ENCODE results near the gene CORO7. TPM values are rescaled to one million over a fixed set of nuclear protein-coding genes. Genes with fewer than 3 reads are reported as not detected.

CORO7 gene
- total and polyA plus RNA-seq, 10 donors, result 29.7 to 177 (median 117) TPM

DNA sequence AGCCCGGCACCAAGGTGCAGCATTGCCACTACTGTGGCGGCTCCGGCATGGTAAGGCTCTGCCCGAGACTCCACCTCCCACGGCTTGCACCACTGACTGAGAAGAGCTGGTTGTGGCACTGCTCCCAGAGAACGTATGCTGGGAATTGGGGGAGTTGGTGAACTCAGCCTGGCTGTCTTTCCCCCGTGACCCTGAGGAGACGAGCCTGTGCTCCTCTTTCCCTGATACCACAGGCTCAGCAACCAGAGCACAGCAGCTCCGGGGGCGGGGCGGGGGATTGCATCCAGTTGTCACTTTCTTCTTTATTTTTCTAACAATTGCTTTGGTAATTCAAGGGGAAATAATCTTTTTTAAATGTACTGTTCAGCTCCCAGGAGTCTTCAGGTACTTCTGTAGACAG, 26.0 kb upstream of the CORO7 start:
- Histone ChIP-seq H3K4me3 (no peak overlapping the region), H3K27me3 (replicated peaks in 1 of 7) (no peaks in the 10 kb centered on the region), H3K9me3 (no peaks in the 10 kb centered on the region), H3K36me3 (peaks cover 3 to 100% (median 98%) of the 10 kb centered on the region in 6 donors), H3K27ac (no peak overlapping the region), H3K4me1 (no peaks in the 10 kb centered on the region)
- WGBS, 5 donors, result 91 to 96% (median 94%) methylated on average over 11 of the region's 11 CpGs
- TF ChIP-seq POLR2A (IDR thresholded peaks at IDR 0.05) (no peak), POLR2AphosphoS5 (IDR thresholded peaks at IDR 0.05) (no peak)
- TF ChIP-seq, protein P1, sequence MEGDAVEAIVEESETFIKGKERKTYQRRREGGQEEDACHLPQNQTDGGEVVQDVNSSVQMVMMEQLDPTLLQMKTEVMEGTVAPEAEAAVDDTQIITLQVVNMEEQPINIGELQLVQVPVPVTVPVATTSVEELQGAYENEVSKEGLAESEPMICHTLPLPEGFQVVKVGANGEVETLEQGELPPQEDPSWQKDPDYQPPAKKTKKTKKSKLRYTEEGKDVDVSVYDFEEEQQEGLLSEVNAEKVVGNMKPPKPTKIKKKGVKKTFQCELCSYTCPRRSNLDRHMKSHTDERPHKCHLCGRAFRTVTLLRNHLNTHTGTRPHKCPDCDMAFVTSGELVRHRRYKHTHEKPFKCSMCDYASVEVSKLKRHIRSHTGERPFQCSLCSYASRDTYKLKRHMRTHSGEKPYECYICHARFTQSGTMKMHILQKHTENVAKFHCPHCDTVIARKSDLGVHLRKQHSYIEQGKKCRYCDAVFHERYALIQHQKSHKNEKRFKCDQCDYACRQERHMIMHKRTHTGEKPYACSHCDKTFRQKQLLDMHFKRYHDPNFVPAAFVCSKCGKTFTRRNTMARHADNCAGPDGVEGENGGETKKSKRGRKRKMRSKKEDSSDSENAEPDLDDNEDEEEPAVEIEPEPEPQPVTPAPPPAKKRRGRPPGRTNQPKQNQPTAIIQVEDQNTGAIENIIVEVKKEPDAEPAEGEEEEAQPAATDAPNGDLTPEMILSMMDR (IDR thresholded peaks at IDR 0.05 in 8 of 11, conservative IDR thresholded peaks at IDR 0.05 in 3 of 11), result no peak
- no peak for DNase-seq
- intact Hi-C loops (cut with DNase I; ENCODE audit: low total_unique reads), result no loop called here

DNA sequence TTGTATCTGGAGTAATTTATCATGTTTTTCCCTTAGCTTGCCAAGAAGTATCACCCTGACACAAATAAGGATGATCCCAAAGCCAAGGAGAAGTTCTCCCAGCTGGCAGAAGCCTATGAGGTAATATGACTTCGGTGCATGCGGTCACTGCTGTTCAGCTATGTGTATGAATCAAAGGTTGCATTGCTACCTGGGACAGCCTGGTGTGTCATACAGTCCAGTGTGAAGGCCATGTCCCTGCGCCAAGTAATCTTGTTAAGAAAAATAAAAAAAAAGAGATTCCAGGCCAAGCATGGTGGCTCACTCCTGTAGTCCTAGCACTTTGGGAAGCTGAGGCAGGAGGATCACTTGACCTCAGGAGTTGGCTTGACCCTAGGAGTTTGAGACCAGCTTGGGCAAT, 21.0 kb upstream of the CORO7 start:
- intact Hi-C loops (cut with DNase I; ENCODE audit: low total_unique reads), result no loop called here
- Histone ChIP-seq H3K9me3 (no peaks in the 10 kb centered on the region), H3K27ac (no peak overlapping the region), H3K4me1 (no peaks in the 10 kb centered on the region), H3K27me3 (replicated peaks in 1 of 7) (no peaks in the 10 kb centered on the region), H3K36me3 (peaks cover 3 to 100% (median 82%) of the 10 kb centered on the region in 6 donors), H3K4me3 (no peak overlapping the region)
- WGBS, 5 donors, result 95 to 100% (median 98%) methylated on average over 3 of the region's 3 CpGs
- DNase-seq, result no peak
- no peak for TF ChIP-seq POLR2A (IDR thresholded peaks at IDR 0.05)
- TF ChIP-seq, protein P1 (IDR thresholded peaks at IDR 0.05 in 8 of 11, conservative IDR thresholded peaks at IDR 0.05 in 3 of 11), result no peak
- TF ChIP-seq POLR2AphosphoS5 (IDR thresholded peaks at IDR 0.05), result no peak

DNA sequence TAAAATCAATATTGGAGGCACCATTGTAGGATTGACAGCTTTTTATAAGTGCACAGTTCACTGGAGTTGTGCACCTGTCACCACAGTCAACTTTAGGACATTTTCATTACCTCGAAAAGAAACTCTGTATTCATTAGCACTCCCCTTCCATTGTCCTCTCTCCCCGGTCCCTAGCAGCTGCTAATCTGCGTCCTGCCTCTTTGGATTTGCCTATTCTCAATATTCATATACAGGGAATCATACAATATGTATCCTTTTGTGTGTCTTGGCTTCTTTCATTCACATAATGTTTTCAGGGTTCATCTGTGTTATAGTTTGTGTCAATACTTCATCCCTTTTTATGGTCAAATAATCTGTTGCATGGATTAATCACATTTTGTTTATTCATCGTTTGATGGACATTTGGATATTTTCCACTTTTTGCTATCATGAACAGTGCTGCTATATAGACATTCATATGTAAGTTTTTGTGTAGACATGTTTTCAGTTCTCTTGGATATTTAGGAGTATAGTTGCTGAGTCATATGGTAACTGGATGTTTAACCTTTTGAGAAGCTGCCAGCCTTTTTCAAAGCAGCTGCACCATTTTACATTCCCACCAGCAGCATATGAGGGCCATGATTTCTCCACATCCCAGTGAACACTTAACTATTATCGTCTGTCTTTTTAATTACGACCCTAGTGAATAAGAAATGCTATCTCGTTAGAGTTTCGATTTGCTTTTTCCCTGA, 19.1 kb upstream of the CORO7 start:
- intact Hi-C loops (cut with DNase I; ENCODE audit: low total_unique reads), result no loop called here
- no peak for DNase-seq
- Histone ChIP-seq H3K4me3 (no peak overlapping the region), H3K27me3 (replicated peaks in 1 of 7) (no peaks in the 10 kb centered on the region), H3K9me3 (no peaks in the 10 kb centered on the region), H3K27ac (no peak overlapping the region), H3K4me1 (no peaks in the 10 kb centered on the region), H3K36me3 (peaks cover 0 to 100% (median 72%) of the 10 kb centered on the region in 6 donors)
- WGBS, 5 donors, result 80 to 86% (median 81%) methylated on average over 8 of the region's 8 CpGs
- TF ChIP-seq POLR2AphosphoS5 (IDR thresholded peaks at IDR 0.05) (no peak), POLR2A (IDR thresholded peaks at IDR 0.05) (no peak)
- TF ChIP-seq, protein P1 (IDR thresholded peaks at IDR 0.05 in 8 of 11, conservative IDR thresholded peaks at IDR 0.05 in 3 of 11), result no peak

DNA sequence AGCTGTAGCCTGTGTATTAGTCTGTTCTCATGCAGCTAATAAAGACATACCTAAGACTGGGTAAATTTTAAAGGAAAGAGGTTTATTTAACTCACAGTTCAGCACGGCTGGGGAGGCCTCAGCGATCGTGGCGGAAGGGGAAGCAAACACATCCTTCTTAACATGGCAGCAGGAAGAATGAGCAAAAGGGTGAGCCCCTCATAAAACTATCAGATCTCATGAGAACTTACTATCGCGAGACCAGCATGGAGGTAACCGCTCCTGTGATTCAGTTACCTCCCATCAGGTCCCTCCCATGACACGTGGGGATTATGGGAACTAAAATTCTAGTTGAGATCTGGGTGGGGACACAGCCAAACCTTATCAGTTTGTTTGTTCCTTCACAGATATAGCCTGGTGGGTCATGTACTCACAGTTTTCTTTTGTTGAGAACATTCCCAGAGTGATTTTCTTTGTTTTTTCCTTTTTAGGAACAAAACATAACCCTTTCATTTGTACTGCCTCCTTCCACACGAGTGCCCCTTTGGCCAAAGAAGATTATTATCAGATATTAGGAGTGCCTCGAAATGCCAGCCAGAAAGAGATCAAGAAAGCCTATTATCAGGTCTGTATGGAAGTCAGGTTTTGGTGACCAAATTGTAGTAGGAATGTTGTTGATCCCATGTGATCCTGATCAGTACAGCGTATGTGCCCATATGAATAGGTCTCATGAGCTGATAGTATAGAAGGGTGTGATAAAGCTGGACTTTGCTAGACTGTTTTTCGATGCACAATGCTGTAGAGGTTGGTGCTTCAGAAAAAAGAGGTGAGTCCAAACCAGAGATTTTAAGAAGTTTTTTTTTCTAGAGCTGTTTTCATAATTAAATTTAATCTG, 17.8 kb upstream of the CORO7 start:
- WGBS, 5 donors, result 87 to 91% (median 91%) methylated on average over 12 of the region's 12 CpGs
- peaks cover 0 to 99% (median 59%) of the 10 kb centered on the region in 6 donors for H3K36me3 ChIP-seq
- TF ChIP-seq POLR2A (IDR thresholded peaks at IDR 0.05), result no peak
- TF ChIP-seq POLR2AphosphoS5 (IDR thresholded peaks at IDR 0.05), result no peak
- TF ChIP-seq, protein P1 (IDR thresholded peaks at IDR 0.05 in 8 of 11, conservative IDR thresholded peaks at IDR 0.05 in 3 of 11), result no peak

More for the DNA sequence above, 17.8 kb upstream of the CORO7 start:
- intact Hi-C loops (cut with DNase I; ENCODE audit: low total_unique reads), result no loop called here
- Histone ChIP-seq H3K27ac (no peak overlapping the region), H3K9me3 (no peaks in the 10 kb centered on the region), H3K4me3 (no peak overlapping the region), H3K4me1 (no peaks in the 10 kb centered on the region), H3K27me3 (replicated peaks in 1 of 7) (no peaks in the 10 kb centered on the region)
- DNase-seq, result no peak
